Neural cell (in vitro differentiated cells): ENCODE results near the gene DMBT1.

Experiments used
- CTCF ChIP-seq: fragments of 450-650 bp; IDR thresholded peaks from 2 replicates; pipeline ENCODE4 v1.5.1; 2014; ENCODE audit warnings: antibody characterized with exemption, mild to moderate bottlenecking, moderate library complexity; ENCODE audit not compliant: poor library complexity, severe bottlenecking
- EP300 ChIP-seq: fragments of 450-650 bp; conservative IDR thresholded peaks from 2 replicates; pipeline ENCODE4 v1.6.1; 2014; ENCODE audit warnings: antibody characterized with exemption, mild to moderate bottlenecking, moderate library complexity; ENCODE audit not compliant: poor library complexity, severe bottlenecking
- POLR2AphosphoS5 ChIP-seq: IDR thresholded peaks from 2 replicates; pipeline ENCODE4 v1.6.1; 2012

GRCh38 chr10:122546242-122546641 lies 14.3 kb upstream of the DMBT1 start:
- TF ChIP-seq POLR2AphosphoS5: no peak
- no peak for TF ChIP-seq EP300
- TF ChIP-seq CTCF: no peak
